Type B pancreatic cell (in vitro differentiated cells): ENCODE measurements around the gene ABHD2. TPM values are rescaled to one million over a fixed set of nuclear protein-coding genes. Genes with fewer than 3 reads are reported as not detected.
A peak's percentile ranks its signal among the peaks of the same experiment; 100 is the strongest.

Experiments used
- DNase-seq: peaks from one replicate; pipeline ENCODE4 v3.0.0; 2021; ENCODE audit warnings: mixed read lengths; ENCODE audit not compliant: unreplicated experiment; ENCODE audit errors: extremely low spot score
- H3K27ac Mint-ChIP-seq: 2 replicates; pipeline ENCODE4 v1.8.0; 2021; ENCODE audit warnings: mild to moderate bottlenecking, mixed read lengths
- H3K27me3 Mint-ChIP-seq: 2 replicates; pipeline ENCODE4 v1.8.0; 2021; ENCODE audit warnings: mixed read lengths
- H3K36me3 Mint-ChIP-seq: 2 replicates; pipeline ENCODE4 v1.8.0; 2021; ENCODE audit warnings: mixed read lengths
- H3K4me1 Mint-ChIP-seq: one replicate; pipeline ENCODE4 v1.8.0; 2021; ENCODE audit warnings: mixed read lengths; ENCODE audit not compliant: unreplicated experiment
- H3K4me3 Mint-ChIP-seq: 2 replicates; pipeline ENCODE4 v1.8.0; 2021; ENCODE audit warnings: mild to moderate bottlenecking, mixed read lengths
- H3K9me3 Mint-ChIP-seq: 2 replicates; pipeline ENCODE4 v1.8.0; 2021; ENCODE audit warnings: mixed read lengths
- total RNA-seq: library from RNA; stranded (reverse); gene quantifications from 2 replicates; pipeline ENCODE4 v1.2.1, GENCODE V29; 2021; ENCODE audit warnings: low replicate concordance
- TF ChIP-seq, protein P1 (sequence below): fragments of 200-600 bp; sonication (generic); conservative IDR thresholded peaks from 2 replicates; pipeline ENCODE4 v1.5.0; 2021; ENCODE audit warnings: antibody characterized with exemption, mild to moderate bottlenecking

The ABHD2 gene
- total RNA-seq, 1 donor from 2014 or later = 55.4 TPM

DNA sequence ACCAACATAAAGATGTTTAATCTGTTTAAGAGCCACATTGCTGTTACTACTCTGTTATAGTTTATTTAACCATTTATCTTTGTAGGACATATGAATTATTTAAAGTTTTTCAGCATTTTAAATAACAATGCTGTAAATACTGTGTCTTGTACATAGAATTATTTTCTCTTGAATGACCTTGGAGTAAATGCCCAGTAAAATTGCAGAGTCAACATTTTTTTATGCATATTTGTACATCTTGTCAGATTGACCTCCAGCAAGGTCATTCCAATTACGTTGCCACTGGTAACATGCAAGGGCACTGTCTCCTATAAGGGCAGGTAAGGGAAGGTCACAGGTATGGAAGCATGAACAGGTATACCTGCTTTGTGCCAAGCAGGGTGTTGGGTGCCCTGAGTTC is 68.8 kb downstream of the ABHD2 start:
- Mint-ChIP-seq H3K27me3 (no peaks in the 10 kb centered on the region), H3K9me3 (no peaks in the 10 kb centered on the region), H3K27ac (no peak overlapping the region), H3K4me1 (peaks cover 3% of the 10 kb centered on the region), H3K36me3 (peaks cover 17% of the 10 kb centered on the region), H3K4me3 (no peak overlapping the region)
- no peak for DNase-seq
- TF ChIP-seq, protein P1, sequence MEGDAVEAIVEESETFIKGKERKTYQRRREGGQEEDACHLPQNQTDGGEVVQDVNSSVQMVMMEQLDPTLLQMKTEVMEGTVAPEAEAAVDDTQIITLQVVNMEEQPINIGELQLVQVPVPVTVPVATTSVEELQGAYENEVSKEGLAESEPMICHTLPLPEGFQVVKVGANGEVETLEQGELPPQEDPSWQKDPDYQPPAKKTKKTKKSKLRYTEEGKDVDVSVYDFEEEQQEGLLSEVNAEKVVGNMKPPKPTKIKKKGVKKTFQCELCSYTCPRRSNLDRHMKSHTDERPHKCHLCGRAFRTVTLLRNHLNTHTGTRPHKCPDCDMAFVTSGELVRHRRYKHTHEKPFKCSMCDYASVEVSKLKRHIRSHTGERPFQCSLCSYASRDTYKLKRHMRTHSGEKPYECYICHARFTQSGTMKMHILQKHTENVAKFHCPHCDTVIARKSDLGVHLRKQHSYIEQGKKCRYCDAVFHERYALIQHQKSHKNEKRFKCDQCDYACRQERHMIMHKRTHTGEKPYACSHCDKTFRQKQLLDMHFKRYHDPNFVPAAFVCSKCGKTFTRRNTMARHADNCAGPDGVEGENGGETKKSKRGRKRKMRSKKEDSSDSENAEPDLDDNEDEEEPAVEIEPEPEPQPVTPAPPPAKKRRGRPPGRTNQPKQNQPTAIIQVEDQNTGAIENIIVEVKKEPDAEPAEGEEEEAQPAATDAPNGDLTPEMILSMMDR = no peak

DNA sequence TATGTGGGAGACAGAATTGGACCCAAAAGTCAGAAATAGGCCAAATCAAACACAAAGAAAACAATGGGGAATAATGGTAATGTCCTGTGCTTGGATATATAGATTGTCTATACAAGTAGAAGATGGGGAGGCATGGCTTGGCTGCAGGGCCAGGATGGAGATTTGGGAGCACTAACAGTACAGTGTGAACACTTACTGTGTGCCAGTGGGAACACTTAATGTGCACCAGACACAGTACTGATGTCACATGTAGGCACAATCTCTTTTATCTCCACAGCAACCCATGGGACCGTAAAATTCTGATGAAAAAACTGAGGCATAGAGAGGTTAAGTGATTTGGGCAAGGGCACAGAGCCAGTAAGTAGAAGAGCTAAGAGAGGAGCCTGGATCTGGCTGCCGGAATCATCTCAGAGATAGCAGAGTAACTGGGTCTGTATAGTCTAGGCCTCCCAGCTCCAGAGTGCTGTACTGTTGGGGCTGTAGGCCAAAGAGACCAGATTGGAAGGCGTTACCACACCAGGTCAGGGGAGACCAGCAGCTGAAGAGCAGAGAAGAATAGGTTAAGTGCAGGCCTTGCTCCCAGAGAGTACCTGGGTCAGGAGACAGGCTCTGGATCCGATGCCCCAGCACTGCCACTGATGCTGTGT is 69.8 kb downstream of the ABHD2 start:
- Mint-ChIP-seq H3K27ac (no peak overlapping the region), H3K4me3 (no peak overlapping the region), H3K36me3 (peaks cover 17% of the 10 kb centered on the region), H3K9me3 (no peaks in the 10 kb centered on the region), H3K27me3 (no peaks in the 10 kb centered on the region), H3K4me1 (peaks cover 13% of the 10 kb centered on the region)
- TF ChIP-seq, protein P1 = no peak
- DNase-seq = no peak

DNA sequence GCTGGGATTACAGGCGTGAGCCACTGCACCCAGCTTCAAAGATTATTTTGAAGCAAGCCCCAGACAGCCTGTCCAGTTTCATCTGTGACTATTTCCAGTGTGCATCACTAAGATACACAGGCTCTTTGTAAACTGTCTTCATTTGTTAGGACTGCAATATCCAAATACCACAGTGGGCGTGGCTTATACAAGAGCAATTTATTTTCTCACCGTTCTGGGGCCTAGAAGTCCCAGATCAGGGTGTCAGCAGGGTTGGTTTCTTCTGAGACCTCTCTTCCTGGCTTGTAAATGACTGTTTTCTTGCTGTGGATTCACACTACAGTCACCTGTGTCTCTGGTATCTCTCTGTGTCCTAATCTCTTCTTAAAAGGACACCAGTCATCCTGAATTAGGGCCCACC is 73.4 kb downstream of the ABHD2 start:
- no peak overlapping the region for H3K27ac Mint-ChIP-seq
- peaks cover 26% of the 10 kb centered on the region for H3K4me1 Mint-ChIP-seq
- no peaks in the 10 kb centered on the region for H3K27me3 Mint-ChIP-seq
- no peak for DNase-seq
- H3K4me3 Mint-ChIP-seq = no peak overlapping the region
- TF ChIP-seq, protein P1 = no peak
- peaks cover 11% of the 10 kb centered on the region for H3K36me3 Mint-ChIP-seq
- no peaks in the 10 kb centered on the region for H3K9me3 Mint-ChIP-seq

DNA sequence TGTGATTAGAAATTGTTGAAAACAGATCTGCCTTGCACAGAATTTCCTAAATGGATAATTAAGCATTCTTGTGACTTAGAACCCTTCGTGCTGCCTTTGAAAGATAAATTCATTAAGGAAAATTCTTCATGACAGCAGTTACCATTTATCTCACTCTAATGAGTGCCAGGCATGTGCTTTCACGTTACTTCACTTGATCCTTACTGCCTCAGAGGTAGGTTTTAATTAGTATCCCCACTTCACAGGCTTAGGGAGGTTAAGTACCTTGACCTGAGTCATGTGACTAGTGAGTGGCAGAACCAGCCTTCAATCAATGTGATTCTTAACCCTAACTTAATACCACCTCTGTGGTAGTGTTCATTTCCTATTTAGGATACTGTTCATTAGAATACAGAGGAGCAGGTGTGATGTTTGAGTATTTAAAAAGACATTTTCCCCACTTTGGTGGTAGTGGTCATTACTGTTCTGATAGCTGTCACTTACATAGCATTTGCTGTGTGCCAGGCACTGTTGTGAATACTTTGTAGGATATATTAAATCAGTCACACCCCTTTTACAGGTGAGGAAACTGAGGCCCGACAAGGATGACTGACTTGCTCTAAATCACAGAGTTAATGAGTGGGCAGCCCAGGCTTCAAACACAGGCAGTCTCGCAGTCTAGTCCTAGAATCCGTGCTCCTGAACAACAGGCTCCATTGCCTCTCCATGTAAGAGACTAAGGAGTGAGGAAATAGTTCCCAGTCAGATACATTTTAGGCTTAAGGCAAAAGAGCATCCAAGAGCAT is 75.2 kb downstream of the ABHD2 start:
- Mint-ChIP-seq H3K9me3 (no peaks in the 10 kb centered on the region), H3K4me1 (peaks cover 36% of the 10 kb centered on the region), H3K27ac (no peak overlapping the region), H3K4me3 (no peak overlapping the region), H3K27me3 (no peaks in the 10 kb centered on the region), H3K36me3 (no peaks in the 10 kb centered on the region)
- DNase-seq = peak; percentile 36
- TF ChIP-seq, protein P1 = no peak

DNA sequence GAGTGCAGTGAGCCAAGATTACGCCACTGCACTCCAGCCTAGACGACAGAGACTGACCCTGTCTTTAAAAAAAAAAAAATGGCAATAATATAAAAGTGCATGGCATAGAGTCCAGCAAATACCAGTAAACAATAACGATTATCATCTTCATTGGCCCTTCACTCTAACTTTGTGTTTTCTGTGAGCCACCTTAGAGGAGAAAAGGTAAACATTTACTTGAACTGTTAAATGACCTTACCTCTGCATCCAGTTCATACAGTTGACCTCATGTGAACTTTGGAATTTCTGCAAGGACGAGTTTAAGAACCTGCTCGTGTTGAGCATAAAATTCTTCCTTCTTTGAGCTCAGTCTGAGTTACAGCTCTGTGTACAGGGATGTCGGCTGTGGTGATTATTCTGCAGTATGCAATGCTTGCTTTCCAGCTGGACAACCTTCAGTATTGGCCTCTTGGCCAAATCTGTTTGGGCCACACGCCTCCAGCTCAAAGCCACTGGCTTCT is 76.5 kb downstream of the ABHD2 start:
- DNase-seq = peak; percentile 22

More for the DNA sequence above, 76.5 kb downstream of the ABHD2 start:
- Mint-ChIP-seq H3K36me3 (peaks cover 3% of the 10 kb centered on the region), H3K27ac (peak overlapping the region; percentile 34), H3K4me3 (no peak overlapping the region), H3K9me3 (no peaks in the 10 kb centered on the region), H3K27me3 (no peaks in the 10 kb centered on the region), H3K4me1 (peaks cover 36% of the 10 kb centered on the region)
- TF ChIP-seq, protein P1 = no peak
